ENCODE measurements around the gene SUSD6.
A peak's percentile ranks its signal among the peaks of the same experiment; 100 is the strongest.

The SUSD6 gene

DNA sequence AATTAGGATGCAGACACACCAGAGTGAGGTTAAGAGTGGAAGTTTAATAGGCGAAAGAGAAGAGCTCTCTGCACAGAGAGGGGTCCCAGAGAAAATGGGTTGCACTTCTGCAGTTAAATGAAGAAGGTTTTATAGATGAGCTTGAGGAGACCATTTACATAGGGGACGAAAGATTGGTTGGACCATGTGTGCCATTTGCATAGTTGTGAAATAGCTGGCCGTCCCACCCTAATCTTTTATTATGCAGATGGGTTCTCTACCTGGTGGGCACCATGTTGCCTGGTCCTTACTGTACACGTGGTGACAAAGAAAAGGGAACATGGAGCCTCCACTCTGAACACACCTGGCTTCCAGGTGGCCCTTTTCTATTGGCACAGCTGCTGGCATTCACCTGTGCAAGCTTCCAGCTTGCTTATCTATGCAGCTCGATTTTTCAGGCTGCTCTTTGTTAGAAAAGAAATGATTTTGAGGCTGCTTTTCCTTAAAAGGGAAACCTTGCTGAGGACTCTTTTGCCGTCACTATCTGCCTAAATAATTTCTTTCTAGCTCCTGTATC lies 88.4 kb downstream of the SUSD6 start:
- DNase-seq (ENCODE audit: low read depth, low spot score): no peak
- no peak overlapping the region for H3K4me3 ChIP-seq (ENCODE audit: low read length)

- H3K4me3 ChIP-seq (ENCODE audit: low read length): no peak overlapping the region
- DNase-seq (ENCODE audit: low read depth, low spot score): no peak
Measured at GRCh38 chr14:69700575-69700974, 89.2 kb downstream of the SUSD6 start.

DNA sequence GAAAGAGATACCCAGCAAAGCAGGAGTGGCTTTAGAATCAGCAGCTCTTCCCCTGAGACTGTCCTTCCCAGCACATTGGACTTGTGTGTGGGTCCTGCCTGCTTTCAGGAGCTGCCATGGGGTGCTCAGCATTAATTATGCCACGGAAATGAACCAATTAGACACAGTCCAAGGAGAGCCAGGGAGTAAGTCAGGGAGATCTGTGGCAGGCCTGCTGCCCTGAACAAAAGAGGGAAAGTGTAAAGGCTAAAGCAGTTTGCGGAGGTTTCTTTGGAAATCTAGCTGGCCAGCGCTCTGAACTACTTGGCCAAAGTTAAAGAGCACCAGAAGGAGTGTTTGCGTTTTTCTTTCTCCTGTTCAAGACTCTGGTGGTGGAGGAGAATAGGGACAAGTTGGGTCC lies 89.9 kb downstream of the SUSD6 start:
- H3K4me3 ChIP-seq (ENCODE audit: low read length): no peak overlapping the region
- no peak for DNase-seq (ENCODE audit: low read depth, low spot score)

DNA sequence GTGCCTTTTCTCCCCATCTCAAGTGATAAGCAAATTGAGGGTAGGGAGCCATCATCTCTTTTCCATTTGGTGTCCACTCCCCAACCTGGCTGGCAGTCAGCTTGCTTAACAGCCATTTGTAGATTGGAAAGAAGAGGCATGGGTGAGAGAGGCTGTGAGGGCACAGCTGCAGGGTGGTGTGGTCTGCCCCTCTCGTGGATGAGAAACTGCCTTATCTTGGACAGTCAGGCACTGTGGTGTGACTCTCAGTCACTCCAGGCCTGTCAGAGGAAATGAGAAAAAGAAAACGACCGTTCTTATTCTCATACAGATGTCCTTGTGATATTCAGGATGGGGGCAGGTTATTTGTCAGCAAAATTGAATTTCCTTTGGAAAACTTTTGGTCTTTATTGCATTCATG lies 90.5 kb downstream of the SUSD6 start:
- H3K4me3 ChIP-seq (ENCODE audit: low read length): no peak overlapping the region
- DNase-seq (ENCODE audit: low read depth, low spot score): peak; percentile 65

DNA sequence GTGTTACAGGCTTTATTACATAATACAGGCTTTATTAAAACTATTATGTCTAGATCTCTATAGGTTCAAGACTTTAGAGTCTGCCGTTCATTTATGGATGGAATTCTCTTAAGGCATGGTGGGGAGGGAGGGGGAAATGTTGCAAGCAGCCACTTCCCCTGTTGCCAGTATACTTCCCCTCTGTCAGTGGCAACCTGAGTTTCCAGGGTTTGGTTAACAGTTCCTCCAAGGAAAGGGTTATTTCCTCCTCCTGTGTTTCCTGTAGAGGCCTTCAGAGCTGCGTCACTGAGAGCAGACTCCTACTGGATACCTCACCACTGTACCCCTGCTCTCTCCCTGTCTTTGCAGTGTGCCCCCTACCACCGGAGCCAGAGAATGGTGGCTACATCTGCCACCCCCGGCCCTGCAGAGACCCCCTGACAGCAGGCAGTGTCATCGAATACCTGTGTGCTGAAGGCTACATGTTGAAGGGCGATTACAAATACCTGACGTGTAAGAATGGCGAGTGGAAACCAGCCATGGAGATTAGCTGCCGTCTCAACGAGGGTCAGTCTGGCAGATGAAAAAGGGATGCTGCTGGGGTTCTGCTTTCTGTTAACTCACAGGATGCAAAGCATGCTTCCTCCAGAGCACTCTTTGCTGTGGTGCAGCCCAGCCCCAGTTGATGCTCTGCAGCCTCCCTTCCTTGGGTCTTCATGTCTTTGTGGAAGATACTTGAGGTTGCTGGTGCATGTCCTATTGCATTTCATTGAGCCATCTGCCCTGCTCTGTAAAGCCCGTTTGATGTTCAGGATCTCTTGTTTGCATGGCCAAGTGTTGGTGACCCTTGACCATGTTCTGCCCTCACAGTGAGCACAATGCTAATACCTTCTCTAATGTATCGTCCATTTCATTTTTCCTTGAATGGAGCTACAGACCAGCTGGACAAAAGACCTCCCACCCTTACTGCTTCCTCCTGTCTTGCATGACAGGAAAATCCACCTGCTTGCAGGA lies 91.9 kb downstream of the SUSD6 start:
- H3K4me3 ChIP-seq (ENCODE audit: low read length): no peak overlapping the region
- no peak for DNase-seq (ENCODE audit: low read depth, low spot score)

GRCh38 chr14:69704319-69704718 lies 92.9 kb downstream of the SUSD6 start:
- DNase-seq (ENCODE audit: low read depth, low spot score): no peak
- H3K4me3 ChIP-seq (ENCODE audit: low read length): no peak overlapping the region

DNA sequence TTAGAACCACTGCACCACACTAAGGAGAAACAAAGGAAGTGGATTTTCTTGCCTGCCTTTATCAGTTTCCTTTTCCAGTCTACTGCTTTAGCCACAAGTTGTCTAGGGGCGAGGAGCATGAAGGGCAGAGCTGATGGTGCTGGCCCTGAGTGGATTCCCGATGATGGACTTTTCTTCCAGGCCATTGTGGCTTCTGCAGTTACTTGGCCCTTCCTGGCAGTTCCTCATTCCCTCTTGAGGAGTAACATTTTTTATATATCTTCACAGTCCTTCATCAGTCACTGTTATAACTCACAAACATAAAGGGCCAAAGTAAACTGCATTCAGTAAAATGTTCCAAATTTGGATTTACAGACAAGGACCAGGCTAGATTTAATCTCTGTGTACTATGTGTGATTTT lies 94.3 kb downstream of the SUSD6 start:
- no peak for DNase-seq (ENCODE audit: low read depth, low spot score)
- H3K4me3 ChIP-seq (ENCODE audit: low read length): no peak overlapping the region

- DNase-seq (ENCODE audit: low read depth, low spot score): no peak
- no peak overlapping the region for H3K4me3 ChIP-seq (ENCODE audit: low read length)
Measured at GRCh38 chr14:69708049-69708448, 96.7 kb downstream of the SUSD6 start.

- no peak overlapping the region for H3K4me3 ChIP-seq (ENCODE audit: low read length)
- DNase-seq (ENCODE audit: low read depth, low spot score): no peak
Measured at GRCh38 chr14:69708586-69709560, 97.5 kb downstream of the SUSD6 start.

- DNase-seq (ENCODE audit: low read depth, low spot score): no peak
- no peak overlapping the region for H3K4me3 ChIP-seq (ENCODE audit: low read length)
Measured at GRCh38 chr14:69710378-69710777, 99.0 kb downstream of the SUSD6 start.

GRCh38 chr14:69711065-69711464 lies 99.7 kb downstream of the SUSD6 start:
- no peak overlapping the region for H3K4me3 ChIP-seq (ENCODE audit: low read length)
- DNase-seq (ENCODE audit: low read depth, low spot score): no peak

DNA sequence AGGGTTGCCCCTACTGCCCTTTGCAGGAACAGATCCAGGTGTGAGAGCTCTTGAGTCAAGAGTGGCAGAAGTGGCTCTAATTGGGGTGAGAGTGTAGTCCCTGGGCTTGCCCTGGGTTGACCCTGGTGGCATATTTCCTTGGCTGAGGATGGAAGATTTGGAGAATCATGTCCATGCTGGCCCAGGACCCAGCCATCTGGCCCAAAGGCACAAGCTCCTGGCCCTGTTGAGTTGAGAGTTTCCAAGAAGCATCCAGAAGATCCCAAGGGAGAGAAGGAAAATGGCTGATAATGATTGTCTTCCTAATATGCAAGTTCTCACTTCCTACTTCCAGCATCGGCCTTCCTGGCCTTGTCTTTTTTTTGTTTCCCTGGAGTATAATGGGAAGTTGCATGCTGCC lies 100.1 kb downstream of the SUSD6 start:
- DNase-seq (ENCODE audit: low read depth, low spot score): no peak
- H3K4me3 ChIP-seq (ENCODE audit: low read length): no peak overlapping the region

- no peak overlapping the region for H3K4me3 ChIP-seq (ENCODE audit: low read length)
- no peak for DNase-seq (ENCODE audit: low read depth, low spot score)
Measured at GRCh38 chr14:69711881-69712560, 100.6 kb downstream of the SUSD6 start.

- H3K4me3 ChIP-seq (ENCODE audit: low read length): no peak overlapping the region
- DNase-seq (ENCODE audit: low read depth, low spot score): no peak
Measured at GRCh38 chr14:69712599-69713088, 101.2 kb downstream of the SUSD6 start.

DNA sequence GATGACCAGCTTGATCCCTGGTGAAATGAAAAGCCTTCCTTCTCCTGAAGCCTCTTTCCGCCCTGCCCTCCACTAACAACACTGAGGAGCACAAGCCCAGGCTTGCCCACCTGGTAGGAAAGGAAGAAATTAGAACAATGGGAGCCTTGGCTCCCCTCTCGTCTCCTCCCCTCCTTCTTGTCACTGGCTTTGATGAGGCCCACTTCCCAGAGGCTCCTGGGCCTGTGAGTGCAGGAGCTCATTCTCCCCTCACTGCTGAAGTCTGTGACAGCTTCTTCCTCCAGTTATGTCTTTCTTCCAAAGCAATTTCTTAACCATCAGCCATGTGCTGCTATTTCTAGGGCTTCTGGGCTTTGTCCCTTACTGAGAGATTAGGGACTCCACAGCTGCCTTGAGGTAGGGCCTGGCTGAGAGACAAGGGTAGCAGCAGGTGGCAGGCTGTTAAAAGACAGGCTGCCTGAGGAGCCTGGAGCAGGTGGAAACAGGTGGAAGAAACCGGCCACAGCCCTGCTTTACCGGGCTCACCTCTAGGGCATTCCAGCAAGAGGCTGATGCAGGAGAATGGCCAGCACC lies 101.9 kb downstream of the SUSD6 start:
- H3K4me3 ChIP-seq (ENCODE audit: low read length): no peak overlapping the region
- no peak for DNase-seq (ENCODE audit: low read depth, low spot score)

DNA sequence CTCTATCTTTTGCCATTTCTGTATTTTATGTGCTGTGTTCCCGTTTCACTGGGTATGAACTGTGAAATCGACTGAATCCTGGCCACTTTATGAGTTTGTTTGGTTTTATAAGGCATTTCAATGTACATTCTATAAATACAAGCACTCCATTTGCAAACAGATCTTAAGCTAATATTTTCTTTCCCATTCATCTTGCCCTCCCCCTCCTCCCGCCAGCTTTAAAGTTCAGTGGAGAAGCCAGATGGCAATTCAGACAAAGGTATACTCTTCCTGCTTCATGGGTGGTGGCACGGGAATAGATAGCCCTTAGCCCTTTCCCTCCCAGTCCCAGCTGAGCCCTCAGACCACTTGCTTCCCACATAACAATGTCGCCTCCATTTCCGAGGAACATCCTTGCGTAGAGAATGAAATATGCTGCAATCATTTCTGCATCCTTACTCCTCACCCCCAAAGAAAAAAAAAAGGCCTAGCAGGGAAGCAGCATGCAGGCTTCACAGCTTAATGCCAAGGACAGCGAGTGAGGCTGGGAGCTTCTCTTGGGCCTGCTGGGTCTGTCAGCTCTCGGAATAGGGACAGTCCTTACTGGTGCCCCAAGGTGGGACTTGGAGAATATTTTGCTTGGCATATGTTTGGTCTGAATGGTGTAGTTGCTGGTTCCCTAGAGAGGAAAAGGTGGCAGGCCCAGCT lies 102.7 kb downstream of the SUSD6 start:
- no peak for DNase-seq (ENCODE audit: low read depth, low spot score)
- H3K4me3 ChIP-seq (ENCODE audit: low read length): no peak overlapping the region

DNA sequence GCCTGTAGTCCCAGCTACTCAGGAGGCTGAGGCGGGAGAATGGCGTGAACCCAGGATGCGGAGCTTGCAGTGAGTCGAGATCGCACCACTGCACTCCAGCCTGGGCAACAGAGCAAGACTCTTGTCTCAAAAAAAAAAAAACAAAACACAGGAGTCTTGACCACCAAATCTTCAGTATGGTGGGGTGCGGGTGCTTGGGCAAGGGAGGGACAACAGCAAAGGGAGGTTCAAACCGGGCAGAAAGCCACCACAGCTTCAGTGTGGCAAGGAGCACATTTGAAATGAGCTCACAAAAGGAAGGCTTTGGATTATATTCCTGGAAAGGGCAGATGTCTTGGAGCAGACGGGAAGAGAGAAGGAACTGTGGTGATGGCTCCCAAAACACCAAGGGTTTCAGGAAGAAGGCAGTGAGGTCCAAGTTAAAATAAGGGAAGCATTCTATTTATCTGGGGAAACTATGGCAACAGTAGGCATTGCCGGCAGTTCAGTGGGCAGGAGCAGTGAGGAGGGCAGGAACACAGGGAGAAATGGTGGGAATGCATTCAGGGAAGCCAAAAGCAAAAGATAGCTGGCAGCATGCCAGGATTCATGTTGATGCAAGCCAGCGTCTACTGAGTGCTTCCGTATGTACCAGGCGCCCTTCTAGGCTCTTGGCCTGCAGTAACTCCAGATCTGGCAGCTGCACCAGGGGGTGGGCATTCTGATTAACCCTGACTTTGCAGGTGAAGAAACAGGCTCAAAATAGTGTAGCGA lies 104.5 kb downstream of the SUSD6 start:
- no peak overlapping the region for H3K4me3 ChIP-seq (ENCODE audit: low read length)

More for the DNA sequence above, 104.5 kb downstream of the SUSD6 start:
- DNase-seq (ENCODE audit: low read depth, low spot score): no peak
